GM12891 (cell line): ENCODE measurements around the gene SUPT6H.

ENCODE experiments used
- POLR2AphosphoS5 ChIP-seq: IDR thresholded peaks from 2 replicates; pipeline ENCODE4 v1.6.1; 2011; ENCODE audit warnings: low read depth, low read length, control low read depth
- SPI1 ChIP-seq: IDR thresholded peaks from 2 replicates; pipeline ENCODE4 v1.6.1; 2011; ENCODE audit warnings: low read depth, low read length, control low read depth

DNA sequence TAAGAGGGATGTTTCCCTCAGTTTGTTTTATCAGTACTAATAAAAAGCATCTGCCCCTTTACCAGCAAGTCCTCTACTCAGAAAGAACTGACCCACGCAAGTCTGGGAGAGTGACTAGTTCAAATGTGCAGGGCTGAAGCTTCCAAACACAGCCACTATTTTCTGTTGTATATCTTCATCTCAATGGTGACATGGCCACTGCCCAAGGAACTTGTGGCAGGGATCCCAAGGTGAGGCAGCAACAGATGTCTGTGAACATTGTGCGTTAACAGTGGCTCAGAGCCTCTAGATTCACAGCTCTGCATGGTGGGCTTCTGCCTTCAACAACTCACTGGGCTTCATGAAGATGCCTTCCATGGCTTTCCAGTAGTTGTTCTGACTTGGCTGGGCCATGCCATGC, 13.3 kb upstream of the SUPT6H start:
- TF ChIP-seq SPI1 (no peak), POLR2AphosphoS5 (no peak)
